Measurements from ENCODE around the gene NXPH2.

DNA sequence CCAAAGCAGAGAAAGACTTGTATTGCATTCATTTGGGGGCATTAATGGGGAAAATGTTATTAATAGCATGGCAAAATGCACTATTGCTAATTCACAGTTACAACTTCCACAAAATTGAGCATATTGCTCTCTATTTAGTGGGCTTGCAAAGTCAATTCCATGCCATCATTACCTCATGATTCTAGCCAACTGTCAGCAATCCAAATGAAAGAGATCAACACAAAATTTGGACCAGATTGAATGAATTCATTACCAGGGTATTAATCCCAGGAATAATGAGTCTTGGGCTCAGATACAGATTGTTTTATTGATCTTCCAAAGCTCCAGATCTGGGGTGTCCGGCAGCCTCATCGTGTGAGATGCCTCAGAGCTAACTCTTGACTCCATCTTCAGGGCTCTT lies 38.3 kb downstream of the NXPH2 start:
- TF ChIP-seq, protein P1, sequence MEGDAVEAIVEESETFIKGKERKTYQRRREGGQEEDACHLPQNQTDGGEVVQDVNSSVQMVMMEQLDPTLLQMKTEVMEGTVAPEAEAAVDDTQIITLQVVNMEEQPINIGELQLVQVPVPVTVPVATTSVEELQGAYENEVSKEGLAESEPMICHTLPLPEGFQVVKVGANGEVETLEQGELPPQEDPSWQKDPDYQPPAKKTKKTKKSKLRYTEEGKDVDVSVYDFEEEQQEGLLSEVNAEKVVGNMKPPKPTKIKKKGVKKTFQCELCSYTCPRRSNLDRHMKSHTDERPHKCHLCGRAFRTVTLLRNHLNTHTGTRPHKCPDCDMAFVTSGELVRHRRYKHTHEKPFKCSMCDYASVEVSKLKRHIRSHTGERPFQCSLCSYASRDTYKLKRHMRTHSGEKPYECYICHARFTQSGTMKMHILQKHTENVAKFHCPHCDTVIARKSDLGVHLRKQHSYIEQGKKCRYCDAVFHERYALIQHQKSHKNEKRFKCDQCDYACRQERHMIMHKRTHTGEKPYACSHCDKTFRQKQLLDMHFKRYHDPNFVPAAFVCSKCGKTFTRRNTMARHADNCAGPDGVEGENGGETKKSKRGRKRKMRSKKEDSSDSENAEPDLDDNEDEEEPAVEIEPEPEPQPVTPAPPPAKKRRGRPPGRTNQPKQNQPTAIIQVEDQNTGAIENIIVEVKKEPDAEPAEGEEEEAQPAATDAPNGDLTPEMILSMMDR (IDR thresholded peaks at IDR 0.05; ENCODE audit: low read length), result no peak
- no peak for TF ChIP-seq EZH2 (IDR thresholded peaks at IDR 0.05; ENCODE audit: borderline replicate concordance, low read length)
